Fibroblast of the aortic adventitia (primary cell): ENCODE results near the gene SLC35F3. TPM values are rescaled to one million over a fixed set of nuclear protein-coding genes. Genes with fewer than 3 reads are reported as not detected.

Source experiments
- DNase-seq: peaks from one replicate; pipeline ENCODE4 v3.0.0-alpha.2; 2010; ENCODE audit warnings: low read depth
- H3K4me3 ChIP-seq: 2 replicates; pipeline ENCODE4 v1.5.1; 2011; ENCODE audit warnings: low read depth, mild to moderate bottlenecking, control low read depth, low read length, moderate library complexity
- CTCF ChIP-seq: IDR thresholded peaks from 2 replicates; pipeline ENCODE4 v1.5.1; 2011; ENCODE audit warnings: mild to moderate bottlenecking, low read length, control low read depth, inconsistent platforms; ENCODE audit not compliant: insufficient read depth
- total RNA-seq: library from RNA; depleted of rRNA; stranded (reverse); fragments of >200 nt; gene quantifications from 2 replicates; pipeline ENCODE4 v1.2.3, GENCODE V29; 2012; ENCODE audit warnings: low replicate concordance

SLC35F3 gene
- total RNA-seq, 1 donor, result not detected

GRCh38 chr1:233981042-233981675, 76.7 kb downstream of the SLC35F3 start:
- no peak for TF ChIP-seq CTCF
- DNase-seq, result no peak
- H3K4me3 ChIP-seq, result no peak overlapping the region

GRCh38 chr1:233982827-233983518, 78.5 kb downstream of the SLC35F3 start:
- no peak for DNase-seq
- no peak for TF ChIP-seq CTCF
- no peak overlapping the region for H3K4me3 ChIP-seq

GRCh38 chr1:233983811-233984210, 79.3 kb downstream of the SLC35F3 start:
- H3K4me3 ChIP-seq, result no peak overlapping the region
- no peak for TF ChIP-seq CTCF
- no peak for DNase-seq

GRCh38 chr1:233988963-233989696, 84.7 kb downstream of the SLC35F3 start:
- no peak for DNase-seq
- no peak for TF ChIP-seq CTCF
- no peak overlapping the region for H3K4me3 ChIP-seq

- H3K4me3 ChIP-seq, result no peak overlapping the region
- no peak for TF ChIP-seq CTCF
- no peak for DNase-seq
Measured at GRCh38 chr1:233990486-233990885, 86.0 kb downstream of the SLC35F3 start.

- H3K4me3 ChIP-seq, result no peak overlapping the region
- no peak for TF ChIP-seq CTCF
- no peak for DNase-seq
Measured at GRCh38 chr1:233993651-233994050, 89.2 kb downstream of the SLC35F3 start.
